ENCODE measurements around the gene PEX16. TPM values are rescaled to one million over a fixed set of nuclear protein-coding genes. Genes with fewer than 3 reads are reported as not detected.
"Not testable (repeated sequence)": the region's sequence is repeated elsewhere in the genome, so short reads cannot be mapped to it uniquely, and the experiment has no call there.

The PEX16 gene
- total and polyA plus RNA-seq, 11 donors = 10.4 to 22.8 (median 16.3) TPM

DNA sequence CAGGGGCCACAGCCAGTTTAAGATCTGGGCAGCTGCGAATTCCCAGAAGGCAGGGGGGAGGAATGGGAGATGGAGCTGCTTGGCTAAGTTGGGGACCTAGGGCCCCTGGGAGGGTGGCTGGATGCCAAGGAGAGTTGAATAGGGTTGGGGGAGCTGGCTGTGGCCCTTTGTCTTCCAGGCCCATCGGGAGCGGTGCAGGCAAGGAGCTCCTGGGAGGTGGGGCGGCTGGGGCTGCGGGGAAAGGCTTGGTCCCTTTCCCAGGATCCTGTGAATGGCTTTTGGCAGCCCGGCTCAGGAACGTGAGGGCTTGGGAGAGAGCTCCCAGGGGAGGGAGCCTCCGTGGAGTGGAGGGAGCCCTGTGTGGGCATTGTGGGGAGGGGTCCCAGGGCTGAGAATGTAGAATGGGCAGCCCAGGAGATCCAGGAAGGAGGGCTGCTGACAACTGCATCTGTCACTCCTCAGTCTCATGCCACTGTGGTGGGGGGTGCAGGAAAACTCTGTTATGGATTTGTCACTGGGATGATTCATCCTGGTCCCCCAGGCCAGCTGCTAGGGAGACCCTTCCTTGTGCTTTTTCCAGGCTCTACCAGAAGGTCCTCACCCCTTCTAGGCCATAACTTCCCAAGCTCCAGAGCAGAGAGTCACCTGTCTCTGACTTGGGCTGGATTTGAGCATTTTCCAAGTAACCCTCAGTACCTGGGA is 16.6 kb downstream of the PEX16 start:
- peak overlapping the region in 10 of 12 donors; percentile 32 to 78 (median 60) for H3K4me3 ChIP-seq
- intact Hi-C loops (cut with DNase I) = no loop called here
- H3K4me1 ChIP-seq = peaks cover 5 to 29% (median 23%) of the 10 kb centered on the region in 12 donors
- DNase-seq = peak in 2 of 5 donors; percentile 41 to 59
- ATAC-seq = peak in 2 of 4 donors; percentile 34 to 40
- H3K9me3 ChIP-seq = no peaks in the 10 kb centered on the region
- TF ChIP-seq, protein P1, sequence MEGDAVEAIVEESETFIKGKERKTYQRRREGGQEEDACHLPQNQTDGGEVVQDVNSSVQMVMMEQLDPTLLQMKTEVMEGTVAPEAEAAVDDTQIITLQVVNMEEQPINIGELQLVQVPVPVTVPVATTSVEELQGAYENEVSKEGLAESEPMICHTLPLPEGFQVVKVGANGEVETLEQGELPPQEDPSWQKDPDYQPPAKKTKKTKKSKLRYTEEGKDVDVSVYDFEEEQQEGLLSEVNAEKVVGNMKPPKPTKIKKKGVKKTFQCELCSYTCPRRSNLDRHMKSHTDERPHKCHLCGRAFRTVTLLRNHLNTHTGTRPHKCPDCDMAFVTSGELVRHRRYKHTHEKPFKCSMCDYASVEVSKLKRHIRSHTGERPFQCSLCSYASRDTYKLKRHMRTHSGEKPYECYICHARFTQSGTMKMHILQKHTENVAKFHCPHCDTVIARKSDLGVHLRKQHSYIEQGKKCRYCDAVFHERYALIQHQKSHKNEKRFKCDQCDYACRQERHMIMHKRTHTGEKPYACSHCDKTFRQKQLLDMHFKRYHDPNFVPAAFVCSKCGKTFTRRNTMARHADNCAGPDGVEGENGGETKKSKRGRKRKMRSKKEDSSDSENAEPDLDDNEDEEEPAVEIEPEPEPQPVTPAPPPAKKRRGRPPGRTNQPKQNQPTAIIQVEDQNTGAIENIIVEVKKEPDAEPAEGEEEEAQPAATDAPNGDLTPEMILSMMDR (IDR thresholded peaks at IDR 0.05) = no peak
- no peak for TF ChIP-seq POLR2A (IDR thresholded peaks at IDR 0.05)
- H3K27ac ChIP-seq = peak overlapping the region in 1 of 12 donors; percentile 17
- WGBS, 4 donors = 11 to 18% (median 13%) methylated on average over 8 of the region's 8 CpGs
- peaks cover 0 to 30% (median 0%) of the 10 kb centered on the region in 9 donors for H3K27me3 ChIP-seq
- H3K36me3 ChIP-seq = peaks cover 0 to 17% (median 0%) of the 10 kb centered on the region in 9 donors

DNA sequence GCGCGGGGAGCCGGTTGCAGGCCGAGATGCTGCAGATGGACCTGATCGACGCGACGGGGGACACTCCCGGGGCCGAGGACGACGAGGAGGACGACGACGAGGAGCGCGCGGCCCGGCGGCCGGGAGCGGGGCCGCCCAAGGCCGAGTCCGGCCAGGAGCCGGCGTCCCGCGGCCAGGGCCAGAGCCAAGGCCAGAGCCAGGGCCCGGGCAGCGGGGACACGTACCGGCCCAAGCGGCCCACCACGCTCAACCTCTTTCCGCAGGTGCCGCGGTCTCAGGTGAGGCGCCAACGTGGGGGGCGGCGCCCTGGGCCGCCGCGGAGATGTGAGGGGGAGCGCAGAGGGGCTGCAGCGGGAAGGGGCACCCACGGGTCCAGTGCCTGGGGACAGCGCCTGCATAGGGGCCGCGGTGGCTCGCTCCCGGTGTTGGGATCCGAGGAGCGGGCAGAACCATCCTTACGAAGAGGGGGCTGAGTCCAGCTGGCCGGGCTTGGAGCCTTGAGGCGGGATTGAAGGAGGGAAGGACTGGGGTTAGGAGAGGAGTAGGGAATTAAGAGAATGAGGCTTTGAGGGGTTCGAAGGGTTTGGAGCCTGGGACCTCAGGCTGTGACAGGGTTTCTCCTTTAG is 17.4 kb downstream of the PEX16 start:
- ATAC-seq = peak in 2 of 4 donors; percentile 4 to 19
- intact Hi-C loops (cut with DNase I); H3K9me3 ChIP-seq: not testable (repeated sequence)
- Histone ChIP-seq H3K27ac (peak overlapping the region in 2 of 12 donors; percentile 17 to 55), H3K36me3 (peaks cover 0 to 17% (median 0%) of the 10 kb centered on the region in 9 donors), H3K4me1 (peaks cover 5 to 29% (median 23%) of the 10 kb centered on the region in 12 donors), H3K4me3 (peak overlapping the region; percentile 32 to 78 (median 58)), H3K27me3 (peaks cover 0 to 34% (median 0%) of the 10 kb centered on the region in 9 donors)
- 3 to 8% (median 6%) methylated on average over 16 to 38 of the region's 59 CpGs for WGBS, 4 donors
- peak in 1 of 5 donors; percentile 62 for DNase-seq

DNA sequence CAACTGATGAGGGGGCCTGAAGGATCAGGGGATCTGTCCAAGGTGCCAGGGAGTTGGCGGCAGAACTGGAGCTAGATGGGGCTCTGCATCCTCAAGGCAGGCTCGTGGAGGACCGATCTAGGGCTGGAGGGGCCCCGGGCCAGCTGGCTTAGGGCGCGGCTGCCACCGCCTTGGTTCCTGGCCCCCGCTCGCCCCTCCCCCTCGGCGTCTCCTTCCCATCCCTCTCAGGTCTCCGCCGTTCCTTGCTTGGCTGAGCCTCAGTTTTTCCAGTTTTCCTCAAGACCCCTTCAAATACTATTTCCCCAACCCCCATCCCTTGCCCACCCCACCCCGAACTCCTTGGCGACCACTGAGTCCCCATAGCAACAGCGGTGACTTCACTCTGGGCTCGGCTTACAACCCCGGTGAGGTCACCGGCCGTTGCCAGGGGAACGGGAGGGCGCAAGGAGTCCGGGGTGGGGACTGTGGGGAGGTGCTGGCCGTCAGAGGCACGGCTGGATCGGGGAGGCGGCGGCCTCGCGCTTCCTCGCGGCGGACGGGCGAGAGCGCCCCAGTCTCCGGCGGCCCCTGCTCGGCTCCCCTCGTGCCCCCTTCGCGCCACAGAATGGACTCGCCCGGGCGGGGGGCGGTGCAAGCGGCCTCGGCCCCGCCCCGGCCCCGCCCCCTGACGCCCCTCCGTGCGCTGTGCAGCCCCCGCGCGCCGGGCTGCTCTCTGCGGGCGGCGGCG is 18.1 kb downstream of the PEX16 start:
- peak; percentile 83 to 90 (median 86) for DNase-seq

DNA sequence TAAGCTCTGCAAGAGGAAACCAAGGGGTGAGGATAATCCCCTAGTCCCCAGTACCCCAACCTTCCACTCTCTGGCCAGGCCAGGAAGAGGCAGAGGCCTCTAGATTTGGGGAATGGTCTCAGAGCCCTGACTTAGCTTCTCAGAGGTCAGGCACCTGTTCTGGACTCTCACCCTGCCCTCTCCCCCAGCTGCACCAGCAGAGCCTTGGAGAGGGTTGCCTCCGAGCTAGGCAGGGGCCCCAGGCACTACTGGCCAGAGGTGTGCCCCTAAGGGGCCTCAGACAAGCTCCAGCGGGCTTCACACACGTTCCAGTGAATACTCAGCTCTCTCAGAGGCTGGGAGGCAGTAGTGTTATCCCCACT is 18.6 kb downstream of the PEX16 start:
- peaks cover 0 to 8% (median 0%) of the 10 kb centered on the region in 9 donors for H3K36me3 ChIP-seq
- DNase-seq (no peak), ATAC-seq (no peak)
- H3K27ac ChIP-seq = peak overlapping the region in 1 of 12 donors; percentile 69
- H3K9me3 ChIP-seq = no peaks in the 10 kb centered on the region
- peak overlapping the region in 11 of 12 donors; percentile 32 to 78 (median 58) for H3K4me3 ChIP-seq
- 15 to 19% (median 17%) methylated on average over 3 of the region's 3 CpGs for WGBS, 4 donors
- peaks cover 5 to 29% (median 23%) of the 10 kb centered on the region in 12 donors for H3K4me1 ChIP-seq
- H3K27me3 ChIP-seq = peaks cover 0 to 34% (median 0%) of the 10 kb centered on the region in 9 donors
- intact Hi-C loops (cut with DNase I) = no loop called here
- no peak for TF ChIP-seq POLR2A (IDR thresholded peaks at IDR 0.05)
- TF ChIP-seq, protein P1 (IDR thresholded peaks at IDR 0.05) = no peak

More for the DNA sequence above, 18.1 kb downstream of the PEX16 start:
- whole genome bisulfite sequencing, 4 donors = 1% methylated on average over 28 to 62 of the region's 62 CpGs
- peaks cover 0 to 34% (median 0%) of the 10 kb centered on the region in 9 donors for H3K27me3 ChIP-seq
- peak; percentile 41 to 87 (median 83) for ATAC-seq
- intact Hi-C loops (cut with DNase I) = no loop called here
- peak overlapping the region in 8 of 12 donors; percentile 33 to 83 (median 65) for H3K27ac ChIP-seq
- no peaks in the 10 kb centered on the region for H3K9me3 ChIP-seq
- H3K4me3 ChIP-seq = peak overlapping the region; percentile 32 to 78 (median 58)
- H3K36me3 ChIP-seq = peaks cover 0 to 11% (median 0%) of the 10 kb centered on the region in 9 donors
- H3K4me1 ChIP-seq = peaks cover 5 to 29% (median 23%) of the 10 kb centered on the region in 12 donors
- TF ChIP-seq, protein P1 (IDR thresholded peaks at IDR 0.05) = no peak
- TF ChIP-seq POLR2A (IDR thresholded peaks at IDR 0.05) = peak in 1 of 2 donors; percentile 15

Data from heart left ventricle (tissue), 16 donors.